MM.1S (cell line): Measurements from ENCODE around the gene KCMF1.

Experiments used
- EZH2 ChIP-seq: fragments of 300-600 bp; sonication (generic); optimal IDR thresholded peaks from 2 replicates; pipeline ENCODE3; 2017; ENCODE audit warnings: low read depth, mild to moderate bottlenecking, antibody characterized with exemption, low read length, mixed read lengths
- EZH2phosphoT487 ChIP-seq: fragments of 300-600 bp; sonication (generic); IDR thresholded peaks from 2 replicates; pipeline ENCODE4 v1.6.1; 2018; ENCODE audit warnings: antibody characterized with exemption, low read length
- TF ChIP-seq, protein P1 (sequence below): fragments of 300-600 bp; sonication (generic); IDR thresholded peaks from 2 replicates; pipeline ENCODE4 v1.5.1; 2016; ENCODE audit warnings: antibody characterized with exemption, low read length, mixed read lengths

GRCh38 chr2:84957771-84958134 is 13.2 kb upstream of the KCMF1 start:
- TF ChIP-seq, protein P1, sequence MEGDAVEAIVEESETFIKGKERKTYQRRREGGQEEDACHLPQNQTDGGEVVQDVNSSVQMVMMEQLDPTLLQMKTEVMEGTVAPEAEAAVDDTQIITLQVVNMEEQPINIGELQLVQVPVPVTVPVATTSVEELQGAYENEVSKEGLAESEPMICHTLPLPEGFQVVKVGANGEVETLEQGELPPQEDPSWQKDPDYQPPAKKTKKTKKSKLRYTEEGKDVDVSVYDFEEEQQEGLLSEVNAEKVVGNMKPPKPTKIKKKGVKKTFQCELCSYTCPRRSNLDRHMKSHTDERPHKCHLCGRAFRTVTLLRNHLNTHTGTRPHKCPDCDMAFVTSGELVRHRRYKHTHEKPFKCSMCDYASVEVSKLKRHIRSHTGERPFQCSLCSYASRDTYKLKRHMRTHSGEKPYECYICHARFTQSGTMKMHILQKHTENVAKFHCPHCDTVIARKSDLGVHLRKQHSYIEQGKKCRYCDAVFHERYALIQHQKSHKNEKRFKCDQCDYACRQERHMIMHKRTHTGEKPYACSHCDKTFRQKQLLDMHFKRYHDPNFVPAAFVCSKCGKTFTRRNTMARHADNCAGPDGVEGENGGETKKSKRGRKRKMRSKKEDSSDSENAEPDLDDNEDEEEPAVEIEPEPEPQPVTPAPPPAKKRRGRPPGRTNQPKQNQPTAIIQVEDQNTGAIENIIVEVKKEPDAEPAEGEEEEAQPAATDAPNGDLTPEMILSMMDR, result no peak
- no peak for TF ChIP-seq EZH2
- no peak for TF ChIP-seq EZH2phosphoT487
